Measurements from ENCODE around the gene ABL2.
A peak's percentile ranks its signal among the peaks of the same experiment; 100 is the strongest.
"Not testable (repeated sequence)": the region's sequence is repeated elsewhere in the genome, so short reads cannot be mapped to it uniquely, and the experiment has no call there.

Gene ABL2

DNA sequence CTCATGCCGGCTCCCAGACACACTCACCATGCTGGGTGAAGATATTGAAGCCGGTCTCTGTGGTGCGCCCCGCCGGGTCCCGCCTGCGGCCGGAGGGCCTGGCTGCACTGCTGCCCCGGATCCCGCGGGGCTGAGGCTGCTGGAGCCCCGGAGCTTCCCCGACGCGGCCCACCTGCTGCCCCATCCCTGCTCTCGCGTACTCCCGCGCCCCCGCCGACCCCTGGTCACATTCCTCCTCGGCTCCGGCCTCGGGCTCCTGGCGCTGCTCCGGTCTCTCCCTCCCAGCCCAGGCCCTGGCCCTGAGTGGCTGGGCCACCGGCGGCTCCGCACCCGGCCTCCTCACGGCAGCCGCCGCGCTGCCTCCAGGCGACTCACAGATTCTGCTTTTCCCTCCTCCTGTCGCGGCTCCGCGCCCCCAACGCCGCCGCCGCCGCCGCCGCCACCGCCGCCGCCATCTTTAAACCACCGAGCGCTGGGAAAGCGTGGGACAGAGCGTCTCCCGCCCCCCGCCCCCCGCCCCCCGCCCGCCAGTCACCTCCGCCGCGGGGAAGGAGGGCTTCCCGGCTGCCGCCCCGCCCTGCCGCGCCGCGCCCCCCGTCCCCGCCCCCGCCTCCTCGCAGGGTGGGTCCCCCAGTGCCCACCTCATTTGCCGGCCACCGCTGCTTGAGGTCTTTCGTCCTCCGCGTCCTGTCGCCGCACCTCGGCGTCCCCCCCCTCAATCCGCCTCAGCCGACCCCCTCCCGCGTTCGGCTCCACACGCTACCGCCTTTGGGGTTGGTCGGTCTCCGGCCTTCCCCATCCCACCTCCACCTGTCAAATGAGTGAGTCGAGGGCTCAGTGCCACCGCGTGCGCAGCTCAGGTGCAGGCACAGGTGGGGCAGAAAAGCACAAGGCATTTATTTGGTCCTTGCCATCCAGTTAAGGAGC, at the start of gene ABL2:
TSS of gene ABL2 (minus strand) at position 464 of the 927 bp plus-strand sequence. CDS start at position 184, 280 bp downstream.
- TF ChIP-seq, protein P1, sequence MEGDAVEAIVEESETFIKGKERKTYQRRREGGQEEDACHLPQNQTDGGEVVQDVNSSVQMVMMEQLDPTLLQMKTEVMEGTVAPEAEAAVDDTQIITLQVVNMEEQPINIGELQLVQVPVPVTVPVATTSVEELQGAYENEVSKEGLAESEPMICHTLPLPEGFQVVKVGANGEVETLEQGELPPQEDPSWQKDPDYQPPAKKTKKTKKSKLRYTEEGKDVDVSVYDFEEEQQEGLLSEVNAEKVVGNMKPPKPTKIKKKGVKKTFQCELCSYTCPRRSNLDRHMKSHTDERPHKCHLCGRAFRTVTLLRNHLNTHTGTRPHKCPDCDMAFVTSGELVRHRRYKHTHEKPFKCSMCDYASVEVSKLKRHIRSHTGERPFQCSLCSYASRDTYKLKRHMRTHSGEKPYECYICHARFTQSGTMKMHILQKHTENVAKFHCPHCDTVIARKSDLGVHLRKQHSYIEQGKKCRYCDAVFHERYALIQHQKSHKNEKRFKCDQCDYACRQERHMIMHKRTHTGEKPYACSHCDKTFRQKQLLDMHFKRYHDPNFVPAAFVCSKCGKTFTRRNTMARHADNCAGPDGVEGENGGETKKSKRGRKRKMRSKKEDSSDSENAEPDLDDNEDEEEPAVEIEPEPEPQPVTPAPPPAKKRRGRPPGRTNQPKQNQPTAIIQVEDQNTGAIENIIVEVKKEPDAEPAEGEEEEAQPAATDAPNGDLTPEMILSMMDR (IDR thresholded peaks at IDR 0.05; ENCODE audit: low read depth, low read length): no peak
- in situ Hi-C loops (cut with HindIII; ENCODE audit: low sequenced_read_pairs): no loop called here
- peak within 1 kb of the TSS; percentile 77 for H3K4me3 ChIP-seq (ENCODE audit: low read depth, low read length)
- DNase-seq (ENCODE audit: low read depth, low spot score): peak; percentile 39

DNA sequence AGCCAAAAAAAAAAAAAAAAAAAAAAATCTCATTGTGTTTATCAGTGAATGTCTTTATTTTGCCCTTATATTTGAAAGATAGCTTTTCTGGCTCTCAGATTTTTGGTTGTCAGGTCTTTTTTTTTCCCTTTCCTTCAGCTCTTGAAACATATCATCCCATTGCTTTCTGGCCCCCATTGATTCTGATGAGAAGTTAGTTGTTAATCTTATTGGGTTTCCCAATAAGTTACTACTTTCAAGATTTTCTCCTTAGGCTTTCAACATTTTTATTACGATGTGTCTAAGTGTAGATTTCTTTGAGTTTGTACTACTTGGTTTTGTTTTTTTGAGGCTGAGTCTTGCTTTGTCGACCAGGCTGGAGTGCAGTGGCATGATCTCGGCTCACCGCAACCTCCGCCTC, 49.4 kb upstream of the ABL2 start:
- no peak for DNase-seq (ENCODE audit: low read depth, low spot score)
- TF ChIP-seq, protein P1 (IDR thresholded peaks at IDR 0.05; ENCODE audit: low read depth, low read length): no peak
- no peak overlapping the region for H3K4me3 ChIP-seq (ENCODE audit: low read depth, low read length)
- in situ Hi-C loops (cut with HindIII; ENCODE audit: low sequenced_read_pairs): no loop called here

DNA sequence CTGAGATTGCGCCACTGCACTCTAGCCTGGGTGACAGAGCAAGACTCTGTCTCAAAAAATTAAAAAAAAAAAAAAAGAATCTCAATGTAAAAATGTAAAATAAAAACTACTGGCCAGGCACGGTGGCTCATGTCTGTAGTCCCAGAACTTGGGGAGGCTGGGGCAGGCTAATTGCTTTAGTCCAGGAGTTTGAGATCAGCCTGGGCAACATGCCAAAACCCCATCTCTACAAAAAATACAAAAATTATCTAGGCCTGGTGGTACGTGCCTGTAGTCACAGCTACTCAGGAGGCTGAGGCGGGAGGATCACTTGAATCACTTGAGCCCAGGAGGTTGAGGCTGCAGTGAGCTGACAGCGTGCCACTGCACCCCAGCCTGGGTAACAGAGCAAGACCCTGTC, 44.9 kb upstream of the ABL2 start:
- DNase-seq (ENCODE audit: low read depth, low spot score); H3K4me3 ChIP-seq (ENCODE audit: low read depth, low read length); in situ Hi-C loops (cut with HindIII; ENCODE audit: low sequenced_read_pairs): not testable (repeated sequence)

DNA sequence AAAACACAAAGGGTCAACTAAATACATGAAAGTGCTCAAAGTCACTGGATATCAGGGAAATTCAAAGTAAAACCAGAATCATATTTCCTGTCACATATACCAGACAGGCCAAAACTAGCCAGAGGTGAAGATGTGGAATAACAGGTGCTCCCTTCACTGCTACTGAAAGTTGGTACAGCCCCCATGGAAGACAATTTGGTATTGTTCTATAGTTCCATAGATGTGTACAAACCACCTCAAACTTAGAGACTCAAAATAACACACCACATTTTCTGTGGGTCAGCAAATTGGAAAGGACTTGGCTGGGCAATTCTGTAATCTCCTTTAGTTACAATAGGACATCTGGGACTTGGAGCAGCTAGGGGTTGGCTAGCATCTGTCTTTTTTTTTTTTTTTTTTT, 39.6 kb upstream of the ABL2 start:
- in situ Hi-C loops (cut with HindIII; ENCODE audit: low sequenced_read_pairs): no loop called here
- H3K4me3 ChIP-seq (ENCODE audit: low read depth, low read length): no peak overlapping the region
- no peak for DNase-seq (ENCODE audit: low read depth, low spot score)
- TF ChIP-seq, protein P1 (IDR thresholded peaks at IDR 0.05; ENCODE audit: low read depth, low read length): no peak

DNA sequence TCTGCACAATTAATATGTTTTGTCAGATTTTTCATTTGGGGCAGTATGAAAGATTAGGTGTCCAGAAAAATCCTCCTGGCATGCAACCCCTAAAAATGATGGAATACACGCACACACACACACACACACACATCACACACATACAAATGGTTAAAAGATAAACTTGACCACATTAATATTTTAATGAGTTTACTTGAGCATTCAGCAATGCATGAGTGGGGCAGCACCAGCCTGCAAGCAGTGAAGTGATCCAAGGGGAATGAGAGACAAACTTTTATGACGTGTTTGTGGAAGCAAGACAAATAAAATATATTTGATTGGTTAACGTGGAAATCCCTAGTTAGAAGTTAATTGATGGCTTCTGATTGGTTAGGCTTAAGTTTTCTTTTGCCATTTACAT, 35.0 kb upstream of the ABL2 start:
- TF ChIP-seq, protein P1 (IDR thresholded peaks at IDR 0.05; ENCODE audit: low read depth, low read length): no peak
- in situ Hi-C loops (cut with HindIII; ENCODE audit: low sequenced_read_pairs): no loop called here
- no peak for DNase-seq (ENCODE audit: low read depth, low spot score)
- H3K4me3 ChIP-seq (ENCODE audit: low read depth, low read length): no peak overlapping the region

DNA sequence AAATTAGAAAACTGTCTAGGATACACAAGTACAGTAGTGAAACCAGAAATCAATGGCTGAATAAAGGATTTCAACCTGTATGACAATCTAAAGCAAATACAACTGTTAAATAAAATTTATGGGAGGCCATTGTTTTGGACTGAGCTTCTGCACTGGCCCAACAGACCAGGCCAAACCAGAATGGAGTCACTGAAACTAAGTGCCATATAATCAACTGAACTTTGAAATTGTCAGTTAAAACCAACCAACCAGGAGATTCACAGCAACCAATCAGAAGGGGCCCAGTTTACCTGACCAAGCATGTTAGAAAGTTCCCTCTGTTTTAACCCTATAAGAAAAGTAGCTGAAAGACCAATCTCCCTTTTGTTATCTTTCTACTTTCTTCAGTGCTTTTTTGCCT, 33.6 kb upstream of the ABL2 start:
- no peak for DNase-seq (ENCODE audit: low read depth, low spot score)
- TF ChIP-seq, protein P1 (IDR thresholded peaks at IDR 0.05; ENCODE audit: low read depth, low read length): no peak
- in situ Hi-C loops (cut with HindIII; ENCODE audit: low sequenced_read_pairs): no loop called here
- H3K4me3 ChIP-seq (ENCODE audit: low read depth, low read length): no peak overlapping the region

DNA sequence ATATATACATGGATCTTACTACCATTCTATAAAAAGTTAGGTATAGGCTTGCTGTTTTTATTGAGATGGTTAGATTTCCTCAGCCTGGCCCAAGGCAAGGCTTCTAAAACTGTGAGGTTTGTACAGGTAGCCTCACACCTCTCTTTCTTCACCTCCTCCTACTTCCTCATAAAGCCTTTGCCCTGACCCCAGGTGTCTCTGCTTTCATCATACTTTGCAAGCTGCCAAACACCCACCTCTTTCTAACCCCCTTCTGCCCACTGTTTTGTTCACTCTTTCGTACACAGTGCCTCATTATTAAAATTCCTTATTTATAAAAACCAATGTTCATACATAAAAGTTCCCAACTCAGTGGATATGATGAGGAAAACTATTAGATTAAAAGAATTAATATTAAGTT, 32.7 kb upstream of the ABL2 start:
- H3K4me3 ChIP-seq (ENCODE audit: low read depth, low read length): no peak overlapping the region
- DNase-seq (ENCODE audit: low read depth, low spot score): no peak
- in situ Hi-C loops (cut with HindIII; ENCODE audit: low sequenced_read_pairs): no loop called here
- TF ChIP-seq, protein P1 (IDR thresholded peaks at IDR 0.05; ENCODE audit: low read depth, low read length): no peak
